ENCODE results near the gene HMCN2. TPM values are rescaled to one million over a fixed set of nuclear protein-coding genes. Genes with fewer than 3 reads are reported as not detected.
A peak's percentile ranks its signal among the peaks of the same experiment; 100 is the strongest.

Gene HMCN2
- total and polyA plus RNA-seq, 2 experiments from 2014 or later = 0.27 to 0.36 TPM

DNA sequence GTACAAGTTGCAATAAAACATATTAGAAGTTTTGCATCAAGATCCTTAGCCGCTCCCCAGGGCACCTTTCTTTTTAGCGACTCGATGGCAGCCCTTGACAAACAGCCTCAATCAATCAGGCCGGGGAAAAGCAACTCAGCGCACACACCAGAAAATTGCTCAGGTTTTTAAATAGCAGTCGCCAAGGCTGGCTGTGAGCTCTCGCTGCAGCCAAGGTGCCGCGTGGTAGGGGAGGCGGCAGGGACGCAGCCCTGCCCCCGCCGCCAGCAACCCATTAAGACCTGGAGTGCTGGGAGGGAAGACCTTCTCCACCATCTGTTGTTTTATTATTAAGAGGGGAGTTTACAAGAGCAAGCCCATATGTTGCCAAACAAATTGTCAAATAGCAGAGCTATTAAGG is 201.8 kb downstream of the HMCN2 start:
- peak in 1 of 2 donors; percentile 42 for DNase-seq (ENCODE audit: low read depth in 1 of 2, low spot score in 1 of 2)
- H3K9me3 ChIP-seq (ENCODE audit: low read depth) = no peaks in the 10 kb centered on the region
- TF ChIP-seq, protein P1, sequence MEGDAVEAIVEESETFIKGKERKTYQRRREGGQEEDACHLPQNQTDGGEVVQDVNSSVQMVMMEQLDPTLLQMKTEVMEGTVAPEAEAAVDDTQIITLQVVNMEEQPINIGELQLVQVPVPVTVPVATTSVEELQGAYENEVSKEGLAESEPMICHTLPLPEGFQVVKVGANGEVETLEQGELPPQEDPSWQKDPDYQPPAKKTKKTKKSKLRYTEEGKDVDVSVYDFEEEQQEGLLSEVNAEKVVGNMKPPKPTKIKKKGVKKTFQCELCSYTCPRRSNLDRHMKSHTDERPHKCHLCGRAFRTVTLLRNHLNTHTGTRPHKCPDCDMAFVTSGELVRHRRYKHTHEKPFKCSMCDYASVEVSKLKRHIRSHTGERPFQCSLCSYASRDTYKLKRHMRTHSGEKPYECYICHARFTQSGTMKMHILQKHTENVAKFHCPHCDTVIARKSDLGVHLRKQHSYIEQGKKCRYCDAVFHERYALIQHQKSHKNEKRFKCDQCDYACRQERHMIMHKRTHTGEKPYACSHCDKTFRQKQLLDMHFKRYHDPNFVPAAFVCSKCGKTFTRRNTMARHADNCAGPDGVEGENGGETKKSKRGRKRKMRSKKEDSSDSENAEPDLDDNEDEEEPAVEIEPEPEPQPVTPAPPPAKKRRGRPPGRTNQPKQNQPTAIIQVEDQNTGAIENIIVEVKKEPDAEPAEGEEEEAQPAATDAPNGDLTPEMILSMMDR (IDR thresholded peaks at IDR 0.05; ENCODE audit: low read depth, low read length) = no peak
- H3K36me3 ChIP-seq = no peaks in the 10 kb centered on the region
- H3K4me3 ChIP-seq = no peak overlapping the region
- H3K27me3 ChIP-seq = no peaks in the 10 kb centered on the region
- peaks cover 10% of the 10 kb centered on the region for H3K4me1 ChIP-seq (ENCODE audit: low read depth)
- H3K27ac ChIP-seq = no peak overlapping the region

DNA sequence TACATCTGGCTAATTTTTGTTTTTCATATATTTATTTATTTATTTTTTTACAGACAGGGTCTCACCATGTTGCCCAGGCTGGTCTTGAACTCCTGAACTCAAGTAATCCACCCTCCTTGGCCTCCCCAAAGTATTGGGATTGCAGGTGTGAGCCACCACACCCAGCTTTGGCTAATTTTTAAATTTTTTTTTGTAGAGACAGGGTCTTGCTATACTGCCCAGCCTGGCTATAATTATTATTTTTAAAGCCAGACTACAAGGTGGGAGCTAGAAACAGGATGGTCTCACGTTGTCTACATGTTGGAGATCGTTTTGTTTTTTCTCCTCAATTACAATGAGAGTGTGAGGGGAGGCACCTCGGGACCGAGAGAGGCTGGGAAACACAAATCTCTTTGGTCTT is 203.0 kb downstream of the HMCN2 start:
- no peak for DNase-seq (ENCODE audit: low read depth in 1 of 2, low spot score in 1 of 2)

DNA sequence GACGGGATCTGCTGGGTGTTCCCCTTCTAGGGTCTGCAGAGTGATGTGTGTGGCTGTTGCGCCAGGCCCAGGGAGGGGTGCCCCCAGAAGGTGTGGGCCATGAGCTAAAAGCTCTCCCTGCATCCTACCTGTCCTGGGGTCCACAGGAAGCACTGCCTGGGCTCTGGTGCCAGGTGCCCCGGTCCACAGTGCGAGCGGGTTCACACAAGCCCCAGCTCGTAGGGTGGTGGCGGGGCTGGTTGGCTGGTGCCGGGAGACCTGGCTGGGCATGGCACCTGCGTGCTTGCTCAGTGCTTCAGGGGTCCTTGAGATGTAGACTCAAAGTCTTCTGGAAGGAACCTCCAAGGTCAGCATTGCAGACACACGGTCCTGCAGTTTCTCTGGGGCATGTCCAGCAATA is 204.7 kb downstream of the HMCN2 start:
- H3K27ac ChIP-seq = no peak overlapping the region

More for the DNA sequence above, 203.0 kb downstream of the HMCN2 start:
- no peaks in the 10 kb centered on the region for H3K9me3 ChIP-seq (ENCODE audit: low read depth)
- H3K27ac ChIP-seq = no peak overlapping the region
- H3K4me1 ChIP-seq (ENCODE audit: low read depth) = peaks cover 10% of the 10 kb centered on the region
- no peaks in the 10 kb centered on the region for H3K27me3 ChIP-seq
- no peaks in the 10 kb centered on the region for H3K36me3 ChIP-seq
- no peak overlapping the region for H3K4me3 ChIP-seq
- TF ChIP-seq, protein P1 (IDR thresholded peaks at IDR 0.05; ENCODE audit: low read depth, low read length) = no peak

DNA sequence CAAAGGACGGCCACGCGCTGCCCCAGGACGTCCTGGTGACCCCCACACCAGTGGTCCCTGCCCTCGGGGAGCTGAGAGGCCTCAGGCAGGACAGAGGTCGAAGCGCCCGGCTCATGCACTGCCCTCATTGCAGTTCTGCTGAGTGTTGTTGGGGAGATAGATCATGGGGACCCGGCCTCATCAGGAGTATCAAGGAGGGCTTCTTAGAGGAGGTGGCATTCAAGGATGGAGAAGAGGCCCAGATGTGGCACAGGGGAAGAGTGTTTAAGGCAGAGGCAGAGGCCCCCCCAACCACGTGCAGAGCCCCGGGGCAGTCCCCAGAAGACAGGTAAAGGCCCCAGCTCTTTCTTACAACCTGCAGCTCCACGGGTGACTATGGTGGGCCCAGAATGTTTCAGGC is 205.4 kb downstream of the HMCN2 start:
- no peak for DNase-seq (ENCODE audit: low read depth in 1 of 2, low spot score in 1 of 2)
- Histone ChIP-seq H3K36me3 (no peaks in the 10 kb centered on the region), H3K4me1 (ENCODE audit: low read depth) (peaks cover 10% of the 10 kb centered on the region), H3K4me3 (no peak overlapping the region), H3K27me3 (no peaks in the 10 kb centered on the region), H3K27ac (no peak overlapping the region), H3K9me3 (ENCODE audit: low read depth) (no peaks in the 10 kb centered on the region)
- TF ChIP-seq, protein P1 (IDR thresholded peaks at IDR 0.05; ENCODE audit: low read depth, low read length) = no peak

More for the DNA sequence above, 204.7 kb downstream of the HMCN2 start:
- H3K4me3 ChIP-seq = no peak overlapping the region
- no peak for DNase-seq (ENCODE audit: low read depth in 1 of 2, low spot score in 1 of 2)
- H3K4me1 ChIP-seq (ENCODE audit: low read depth) = peaks cover 10% of the 10 kb centered on the region
- H3K27me3 ChIP-seq = no peaks in the 10 kb centered on the region
- H3K9me3 ChIP-seq (ENCODE audit: low read depth) = no peaks in the 10 kb centered on the region
- no peaks in the 10 kb centered on the region for H3K36me3 ChIP-seq
- TF ChIP-seq, protein P1 (IDR thresholded peaks at IDR 0.05; ENCODE audit: low read depth, low read length) = no peak

DNA sequence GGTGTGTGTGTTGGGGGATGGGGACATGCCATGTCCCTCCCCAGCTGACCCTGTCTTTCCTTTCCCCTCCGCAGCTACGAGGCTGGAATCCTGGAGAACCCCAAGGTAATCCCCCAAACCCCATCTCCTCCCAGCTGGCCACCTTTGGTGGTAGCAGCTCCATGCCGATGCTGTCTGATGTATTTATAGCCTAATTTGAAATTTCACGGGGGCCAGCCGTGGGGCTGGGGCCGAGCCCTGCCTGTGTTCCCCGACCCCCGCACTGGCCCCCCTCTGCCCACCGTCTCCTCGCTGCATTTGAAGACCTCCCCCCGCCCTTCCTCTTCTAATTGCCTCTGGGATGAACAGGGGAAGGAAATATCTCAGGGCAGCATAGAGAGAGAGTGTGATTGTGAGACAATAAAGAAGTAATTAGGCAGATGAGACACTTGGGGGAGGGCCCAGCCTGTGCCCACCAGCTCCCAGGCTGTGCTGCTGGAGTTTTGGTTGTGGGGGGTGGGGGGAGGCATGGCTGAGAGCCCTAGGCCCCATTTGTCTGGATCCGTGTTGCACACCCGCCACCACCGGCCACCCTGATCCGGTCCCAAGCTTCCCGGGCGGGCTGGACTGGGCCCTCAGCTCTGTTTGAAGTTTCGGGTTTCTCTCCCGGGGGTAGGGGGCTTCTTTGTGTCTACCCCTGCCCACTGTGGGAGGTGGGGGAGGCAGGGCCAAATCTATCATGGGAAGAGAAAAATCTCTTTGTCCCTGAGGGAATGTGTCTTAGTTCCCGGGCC is 206.0 kb downstream of the HMCN2 start:
- no peaks in the 10 kb centered on the region for H3K27me3 ChIP-seq
- TF ChIP-seq, protein P1 (IDR thresholded peaks at IDR 0.05; ENCODE audit: low read depth, low read length) = no peak
- no peak overlapping the region for H3K27ac ChIP-seq
- no peaks in the 10 kb centered on the region for H3K9me3 ChIP-seq (ENCODE audit: low read depth)
- DNase-seq (ENCODE audit: low read depth in 1 of 2, low spot score in 1 of 2) = no peak
- no peaks in the 10 kb centered on the region for H3K36me3 ChIP-seq
- peaks cover 10% of the 10 kb centered on the region for H3K4me1 ChIP-seq (ENCODE audit: low read depth)
- H3K4me3 ChIP-seq = no peak overlapping the region
